Transverse colon (tissue), 4 donors: ENCODE results near the gene AURKA.

Experiments used
- EP300 ChIP-seq: sonication (generic); formaldehyde crosslinking; IDR thresholded peaks from one replicate; pipeline ENCODE4 v1.6.1; 2017; ENCODE audit warnings: antibody characterized with exemption, low read depth
- POLR2A ChIP-seq: fragments of 450-650 bp; IDR thresholded peaks from one replicate; pipeline ENCODE4 v1.6.1; 2016; ENCODE audit warnings: antibody characterized with exemption, mild to moderate bottlenecking, moderate library complexity
- POLR2AphosphoS5 ChIP-seq, 3 donors: sonication (generic); formaldehyde crosslinking; IDR thresholded peaks; one replicate each; pipeline ENCODE4 v1.6.1; 2016; ENCODE audit warnings: antibody characterized with exemption in 3 of 3
- TF ChIP-seq, protein P1 (sequence below), 5 experiments: fragments of 200-600 bp in 3 of 5; fragments of 450-650 bp in 2 of 5; sonication (generic) in 3 of 5; IDR thresholded peaks; 1 replicate in 2 of 5; 2 replicates in 3 of 5; pipeline ENCODE4 v1.5.1; 2016 to 2017; ENCODE audit warnings: antibody characterized with exemption in 5 of 5, inconsistent platforms in 3 of 5, mild to moderate bottlenecking in 2 of 5, moderate library complexity in 1 of 5

GRCh38 chr20:56376331-56376730, 15.7 kb downstream of the AURKA start:
- TF ChIP-seq POLR2A (no peak), EP300 (no peak), POLR2AphosphoS5 (IDR thresholded peaks at IDR 0.05) (no peak)
- TF ChIP-seq, protein P1, sequence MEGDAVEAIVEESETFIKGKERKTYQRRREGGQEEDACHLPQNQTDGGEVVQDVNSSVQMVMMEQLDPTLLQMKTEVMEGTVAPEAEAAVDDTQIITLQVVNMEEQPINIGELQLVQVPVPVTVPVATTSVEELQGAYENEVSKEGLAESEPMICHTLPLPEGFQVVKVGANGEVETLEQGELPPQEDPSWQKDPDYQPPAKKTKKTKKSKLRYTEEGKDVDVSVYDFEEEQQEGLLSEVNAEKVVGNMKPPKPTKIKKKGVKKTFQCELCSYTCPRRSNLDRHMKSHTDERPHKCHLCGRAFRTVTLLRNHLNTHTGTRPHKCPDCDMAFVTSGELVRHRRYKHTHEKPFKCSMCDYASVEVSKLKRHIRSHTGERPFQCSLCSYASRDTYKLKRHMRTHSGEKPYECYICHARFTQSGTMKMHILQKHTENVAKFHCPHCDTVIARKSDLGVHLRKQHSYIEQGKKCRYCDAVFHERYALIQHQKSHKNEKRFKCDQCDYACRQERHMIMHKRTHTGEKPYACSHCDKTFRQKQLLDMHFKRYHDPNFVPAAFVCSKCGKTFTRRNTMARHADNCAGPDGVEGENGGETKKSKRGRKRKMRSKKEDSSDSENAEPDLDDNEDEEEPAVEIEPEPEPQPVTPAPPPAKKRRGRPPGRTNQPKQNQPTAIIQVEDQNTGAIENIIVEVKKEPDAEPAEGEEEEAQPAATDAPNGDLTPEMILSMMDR (IDR thresholded peaks at IDR 0.05), result no peak
